HG02885 (cell line): ENCODE data around the gene NOTCH1.
A peak's percentile ranks its signal among the peaks of the same experiment; 100 is the strongest.

Experiments
- ATAC-seq: cut with Tn5 transposase; IDR thresholded peaks from one replicate; pipeline ENCODE4 v1.9.1; 2021; ENCODE audit warnings: mild to moderate bottlenecking; ENCODE audit not compliant: unreplicated experiment, poor library complexity

NOTCH1 gene

GRCh38 chr9:136545965-136546696 is at the start of gene NOTCH1:
TSS of gene NOTCH1 (minus strand) at chr9:136546048. CDS start at chr9:136545786, 262 bp downstream.
- ATAC-seq = peak; percentile 68

GRCh38 chr9:136594492-136594891 is 48.6 kb upstream of the NOTCH1 start:
- no peak for ATAC-seq

GRCh38 chr9:136593581-136593980 is 47.7 kb upstream of the NOTCH1 start:
- ATAC-seq = no peak

- no peak for ATAC-seq
Observed at GRCh38 chr9:136592666-136593065, 46.8 kb upstream of the NOTCH1 start.

GRCh38 chr9:136590821-136591752 is 45.2 kb upstream of the NOTCH1 start:
- ATAC-seq = no peak

- ATAC-seq = no peak
Observed at GRCh38 chr9:136589766-136590763, 44.2 kb upstream of the NOTCH1 start.

- ATAC-seq = no peak
Observed at GRCh38 chr9:136588663-136589464, 43.0 kb upstream of the NOTCH1 start.

GRCh38 chr9:136587944-136588662 is 42.3 kb upstream of the NOTCH1 start:
- no peak for ATAC-seq

GRCh38 chr9:136587145-136587943 is 41.5 kb upstream of the NOTCH1 start:
- no peak for ATAC-seq

GRCh38 chr9:136586391-136586953 is 40.6 kb upstream of the NOTCH1 start:
- ATAC-seq = no peak

- ATAC-seq = no peak
Observed at GRCh38 chr9:136585531-136586120, 39.8 kb upstream of the NOTCH1 start.

- no peak for ATAC-seq
Observed at GRCh38 chr9:136584934-136585333, 39.1 kb upstream of the NOTCH1 start.

- ATAC-seq = no peak
Observed at GRCh38 chr9:136584401-136584932, 38.6 kb upstream of the NOTCH1 start.

- ATAC-seq = no peak
Observed at GRCh38 chr9:136582977-136583735, 37.3 kb upstream of the NOTCH1 start.

- no peak for ATAC-seq
Observed at GRCh38 chr9:136581614-136582447, 36.0 kb upstream of the NOTCH1 start.
